Activated T-cell treated with anti-CD3 and anti-CD28 coated beads, Interleukin-2, amount 50 U/mL, for 1 hour (primary cell): ENCODE measurements around the gene ERCC6L.

Experiments used
- DNase-seq: peaks from one replicate; pipeline ENCODE4 v3.0.0-alpha.2; 2020

The ERCC6L gene, protein sequence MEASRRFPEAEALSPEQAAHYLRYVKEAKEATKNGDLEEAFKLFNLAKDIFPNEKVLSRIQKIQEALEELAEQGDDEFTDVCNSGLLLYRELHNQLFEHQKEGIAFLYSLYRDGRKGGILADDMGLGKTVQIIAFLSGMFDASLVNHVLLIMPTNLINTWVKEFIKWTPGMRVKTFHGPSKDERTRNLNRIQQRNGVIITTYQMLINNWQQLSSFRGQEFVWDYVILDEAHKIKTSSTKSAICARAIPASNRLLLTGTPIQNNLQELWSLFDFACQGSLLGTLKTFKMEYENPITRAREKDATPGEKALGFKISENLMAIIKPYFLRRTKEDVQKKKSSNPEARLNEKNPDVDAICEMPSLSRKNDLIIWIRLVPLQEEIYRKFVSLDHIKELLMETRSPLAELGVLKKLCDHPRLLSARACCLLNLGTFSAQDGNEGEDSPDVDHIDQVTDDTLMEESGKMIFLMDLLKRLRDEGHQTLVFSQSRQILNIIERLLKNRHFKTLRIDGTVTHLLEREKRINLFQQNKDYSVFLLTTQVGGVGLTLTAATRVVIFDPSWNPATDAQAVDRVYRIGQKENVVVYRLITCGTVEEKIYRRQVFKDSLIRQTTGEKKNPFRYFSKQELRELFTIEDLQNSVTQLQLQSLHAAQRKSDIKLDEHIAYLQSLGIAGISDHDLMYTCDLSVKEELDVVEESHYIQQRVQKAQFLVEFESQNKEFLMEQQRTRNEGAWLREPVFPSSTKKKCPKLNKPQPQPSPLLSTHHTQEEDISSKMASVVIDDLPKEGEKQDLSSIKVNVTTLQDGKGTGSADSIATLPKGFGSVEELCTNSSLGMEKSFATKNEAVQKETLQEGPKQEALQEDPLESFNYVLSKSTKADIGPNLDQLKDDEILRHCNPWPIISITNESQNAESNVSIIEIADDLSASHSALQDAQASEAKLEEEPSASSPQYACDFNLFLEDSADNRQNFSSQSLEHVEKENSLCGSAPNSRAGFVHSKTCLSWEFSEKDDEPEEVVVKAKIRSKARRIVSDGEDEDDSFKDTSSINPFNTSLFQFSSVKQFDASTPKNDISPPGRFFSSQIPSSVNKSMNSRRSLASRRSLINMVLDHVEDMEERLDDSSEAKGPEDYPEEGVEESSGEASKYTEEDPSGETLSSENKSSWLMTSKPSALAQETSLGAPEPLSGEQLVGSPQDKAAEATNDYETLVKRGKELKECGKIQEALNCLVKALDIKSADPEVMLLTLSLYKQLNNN

DNA sequence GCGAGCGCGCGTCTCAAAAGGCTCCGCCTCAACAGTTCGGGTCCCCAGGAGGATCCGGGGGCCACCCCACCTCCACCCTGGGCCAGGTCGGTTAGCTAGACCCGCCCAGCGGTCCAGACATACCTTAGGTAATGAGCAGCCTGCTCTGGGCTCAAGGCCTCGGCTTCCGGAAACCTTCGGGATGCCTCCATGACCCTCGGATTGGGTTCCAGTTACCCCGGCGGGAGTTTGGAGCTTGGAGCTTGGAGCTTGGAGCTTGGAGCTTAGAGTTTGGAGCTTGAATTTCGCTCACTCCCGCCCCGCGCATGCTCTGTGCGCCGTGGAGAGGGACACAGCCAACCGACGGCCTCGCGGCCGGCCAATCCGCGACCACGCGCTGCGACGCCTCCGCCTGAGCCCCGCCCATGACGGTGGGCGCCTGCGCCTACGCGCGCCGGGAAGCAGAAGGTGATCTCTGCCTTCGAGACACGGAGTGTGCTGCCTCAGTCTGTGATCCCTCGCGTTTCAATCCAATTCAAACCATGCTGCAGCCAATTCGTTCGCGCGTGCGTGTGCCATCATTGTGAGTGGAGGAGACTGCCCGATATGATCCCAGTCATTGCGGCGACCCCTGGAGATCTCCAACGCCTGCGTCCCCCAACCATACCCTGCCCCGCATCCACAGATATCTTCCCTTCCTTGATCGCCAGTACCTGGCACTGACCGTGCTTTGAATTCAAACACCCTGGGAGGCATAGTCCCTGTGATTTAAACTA is at the start of gene ERCC6L:
Gene ERCC6L (minus strand): TSS at position 307 of the 755 bp plus-strand sequence. CDS start 116 bp downstream, at position 191.
- DNase-seq, result peak; percentile 84

DNA sequence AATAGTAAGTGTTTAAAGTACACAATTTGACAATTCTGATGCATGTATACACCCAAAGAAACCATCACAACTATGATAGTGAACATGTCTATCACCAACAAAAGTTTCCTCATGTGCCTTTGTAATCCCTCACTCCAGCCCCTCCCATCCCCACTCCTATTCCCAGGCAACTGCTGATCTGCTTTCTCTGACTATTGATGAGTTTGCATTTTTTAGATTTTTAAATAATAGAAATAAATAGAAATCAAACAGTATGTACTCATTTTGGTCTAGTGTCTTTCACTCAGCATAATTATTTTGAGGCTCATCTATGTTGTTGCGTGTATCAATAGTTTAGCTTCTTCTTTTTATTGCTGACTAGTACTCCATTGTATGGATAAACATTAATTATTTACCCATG is 43.5 kb upstream of the ERCC6L start:
- no peak for DNase-seq

DNA sequence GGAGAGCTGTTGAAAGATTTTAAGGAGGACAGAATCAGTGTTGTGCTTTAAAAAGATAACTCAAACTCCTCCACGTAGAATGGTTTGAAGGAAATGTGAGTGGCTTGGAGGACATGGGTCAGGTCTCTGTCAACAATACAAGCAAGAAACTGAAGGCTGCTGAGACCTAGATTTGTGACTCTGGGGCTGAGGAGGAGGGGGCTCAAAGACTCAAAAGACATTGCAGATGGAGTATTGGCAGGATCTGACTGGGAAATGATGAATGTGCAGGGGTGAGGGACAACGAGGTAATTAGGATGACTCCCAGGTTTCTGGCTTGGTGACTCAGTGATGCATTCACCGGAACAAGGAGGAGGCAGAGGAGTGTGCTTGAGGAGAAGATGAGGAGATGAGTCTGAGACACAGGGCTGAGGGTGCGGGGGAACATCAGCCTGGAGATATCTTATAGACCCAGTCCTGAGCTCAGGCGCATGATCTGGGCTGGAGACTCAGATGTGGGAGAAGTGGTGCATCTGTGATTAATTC is 41.6 kb upstream of the ERCC6L start:
- DNase-seq, result no peak

DNA sequence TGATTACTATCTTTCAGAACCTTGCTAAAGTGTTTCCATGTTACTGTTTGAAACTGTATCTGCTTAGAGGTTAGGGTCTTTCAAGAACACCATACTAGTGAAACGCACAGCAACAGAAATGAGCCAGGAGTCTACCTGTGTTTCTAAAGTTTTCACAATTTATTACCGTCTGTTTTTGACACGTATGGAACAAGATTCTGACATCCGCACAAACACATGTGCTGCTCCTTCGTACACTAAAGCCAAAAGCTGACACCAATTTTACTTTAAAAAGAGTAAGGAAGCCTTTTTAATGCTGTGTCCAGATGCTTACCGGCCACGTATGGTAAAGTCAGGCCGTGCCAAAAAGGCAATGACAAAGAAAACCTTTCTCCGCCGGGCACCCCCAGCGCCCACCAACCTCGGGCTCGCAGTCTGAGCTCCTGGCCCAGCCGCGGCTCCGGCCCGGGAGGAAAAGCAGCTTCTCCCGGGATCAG is 37.7 kb upstream of the ERCC6L start:
- no peak for DNase-seq

DNA sequence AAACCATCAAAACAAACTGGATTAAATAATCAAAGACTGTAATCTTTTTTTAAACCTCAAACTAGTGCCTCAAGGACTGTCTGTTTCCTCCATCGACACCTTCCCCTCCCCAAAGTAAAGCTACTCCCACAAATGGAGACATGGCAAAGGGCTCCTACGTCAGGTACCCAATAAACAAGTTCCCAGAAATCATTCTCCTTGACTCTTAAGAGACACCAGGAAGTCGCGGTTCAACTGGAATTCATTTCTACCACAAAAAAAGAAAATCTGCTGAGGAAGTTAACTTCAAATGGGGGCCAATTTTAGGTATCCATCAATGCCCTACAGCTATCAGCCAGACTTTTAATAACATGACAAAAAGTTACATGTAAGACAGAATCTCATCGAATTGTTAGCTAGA is 35.7 kb upstream of the ERCC6L start:
- DNase-seq, result no peak

DNA sequence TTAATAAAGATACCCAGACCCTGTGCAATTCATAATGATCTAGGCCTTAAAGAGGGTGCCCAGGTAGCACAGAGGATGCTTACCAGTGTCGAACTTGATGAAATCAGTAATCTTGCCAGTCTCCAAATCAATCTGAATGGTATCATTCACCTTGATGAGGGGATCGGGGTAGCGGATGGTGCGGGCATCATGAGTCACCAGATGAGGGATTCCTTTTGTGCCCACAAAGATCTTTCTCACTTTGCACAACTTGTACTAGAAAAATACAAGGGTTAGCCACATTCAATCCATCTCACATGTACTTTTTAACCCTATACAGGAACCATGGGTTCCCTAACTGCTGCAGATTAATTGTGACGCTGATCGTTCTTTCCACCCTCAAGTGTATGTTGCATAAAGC is 34.9 kb upstream of the ERCC6L start:
- no peak for DNase-seq

DNA sequence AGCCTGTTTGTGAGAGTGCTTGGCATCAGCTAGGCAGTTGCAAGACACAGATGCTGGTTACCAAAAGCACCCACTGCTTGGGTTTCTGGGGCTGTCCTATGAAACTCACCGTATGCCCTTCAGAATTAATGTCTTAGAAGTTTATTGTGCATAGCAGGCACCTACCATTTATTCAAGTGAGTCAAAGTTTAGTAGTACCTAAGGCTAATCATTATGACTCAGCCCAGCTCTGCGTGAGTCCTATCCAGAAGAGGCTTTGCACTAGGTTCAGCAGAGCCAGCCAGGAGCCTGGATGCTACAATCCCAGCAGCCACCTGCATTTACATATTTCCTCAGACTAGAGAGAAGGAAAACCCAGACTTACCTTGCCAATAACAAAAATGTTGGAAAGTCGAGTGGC is 34.0 kb upstream of the ERCC6L start:
- DNase-seq, result no peak

DNA sequence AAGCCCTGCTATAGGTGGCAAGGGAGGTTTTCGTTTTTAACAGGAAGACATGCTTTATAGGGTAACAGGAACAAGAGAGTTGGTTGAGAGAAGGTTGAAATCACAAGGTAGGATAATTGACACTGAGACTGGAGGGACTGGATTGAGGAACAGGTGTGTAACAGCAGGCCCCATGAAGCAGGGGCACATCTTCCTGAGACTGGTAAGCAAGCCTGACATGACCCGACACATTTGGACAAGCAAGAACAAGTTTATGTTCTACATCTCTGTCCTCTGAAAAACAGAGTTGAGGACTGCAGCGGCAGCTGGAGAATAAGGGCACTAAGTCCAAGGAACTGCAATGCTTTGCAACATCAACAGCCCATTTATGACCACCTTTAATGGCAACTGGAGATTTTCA is 33.0 kb upstream of the ERCC6L start:
- DNase-seq, result no peak

DNA sequence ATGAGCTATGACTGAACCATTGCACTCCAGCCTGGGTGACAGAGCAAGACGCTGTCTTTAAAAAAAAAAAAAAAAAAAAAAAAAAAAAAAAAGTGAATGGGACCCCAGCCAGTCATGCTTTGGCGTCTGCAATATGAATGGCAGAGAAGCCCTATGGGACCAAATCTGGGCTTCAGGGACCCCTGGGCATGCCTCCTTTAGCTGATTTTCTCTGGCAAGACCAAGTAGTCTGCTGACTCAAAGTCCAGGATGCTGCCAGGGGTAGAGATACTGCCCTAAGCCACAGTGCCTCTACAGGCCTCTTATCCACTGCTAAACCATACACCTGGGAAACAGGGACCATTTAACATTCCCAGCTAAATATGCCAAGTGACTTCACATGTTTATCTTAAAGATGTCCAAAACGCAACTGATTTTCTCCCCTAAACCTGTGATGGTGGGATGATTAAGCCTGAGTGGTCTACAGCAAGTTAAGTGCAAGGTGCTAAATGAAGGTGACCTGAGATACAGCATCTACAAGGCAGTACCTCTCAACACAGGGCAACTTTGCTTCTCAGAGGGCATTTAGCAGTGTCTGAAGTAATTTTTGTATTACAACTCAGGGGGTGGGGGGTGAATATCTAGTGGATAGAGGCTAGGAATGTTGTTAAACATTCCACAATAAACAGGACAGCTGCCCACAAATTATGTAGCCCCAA is 32.4 kb upstream of the ERCC6L start:
- DNase-seq, result no peak

DNA sequence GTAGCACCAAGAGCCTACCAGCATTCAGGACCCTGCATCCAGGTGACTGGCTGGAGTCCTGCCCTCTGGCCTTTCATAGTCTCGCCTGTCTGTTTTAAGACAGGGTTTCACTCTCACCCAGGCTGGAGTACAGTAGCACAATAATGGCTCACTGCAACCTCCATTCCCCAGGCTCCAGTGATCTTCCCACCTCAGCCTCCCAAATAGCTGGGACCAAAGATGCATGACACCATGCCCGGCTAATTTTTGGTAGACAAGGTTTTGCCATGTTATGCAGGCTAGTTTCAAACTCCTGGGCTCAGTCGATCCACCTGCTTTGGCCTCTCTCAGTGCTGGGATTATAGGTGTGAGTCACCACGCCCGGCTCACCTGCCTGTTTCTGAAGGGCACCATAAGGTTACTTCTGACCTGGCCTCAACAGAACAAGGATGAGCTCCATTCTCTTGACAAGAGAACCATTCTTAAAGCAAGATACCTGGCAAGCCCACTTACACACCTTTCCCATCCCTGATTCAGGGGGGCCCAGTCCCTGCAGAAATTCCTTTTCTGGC is 31.6 kb upstream of the ERCC6L start:
- no peak for DNase-seq

DNA sequence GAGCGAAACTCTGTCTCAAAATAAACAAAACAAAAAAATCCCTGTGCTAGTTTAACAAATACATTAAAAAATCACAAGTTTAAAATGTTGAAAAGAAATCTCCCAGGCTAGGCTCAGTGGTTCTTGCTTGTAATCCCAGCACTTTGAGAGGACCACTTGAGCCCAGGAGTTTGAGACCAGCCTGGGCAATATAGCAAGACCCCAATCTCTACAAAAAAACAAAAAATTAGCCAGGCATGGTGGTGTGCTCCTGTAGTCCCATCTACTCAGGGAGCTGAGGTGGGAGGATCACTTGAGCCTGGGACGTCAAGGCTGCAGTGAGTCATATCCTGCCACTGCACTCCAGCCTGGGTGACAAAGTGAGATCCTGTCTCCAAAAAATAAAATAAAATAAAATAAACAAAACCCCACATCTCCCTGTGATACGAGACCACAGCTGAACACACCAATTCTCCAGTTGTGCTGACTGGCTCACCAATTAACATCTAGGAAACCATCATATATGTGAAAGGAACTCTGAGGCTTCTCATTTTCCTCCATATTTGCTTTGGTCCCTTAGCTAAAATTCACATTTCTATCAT is 30.9 kb upstream of the ERCC6L start:
- no peak for DNase-seq

DNA sequence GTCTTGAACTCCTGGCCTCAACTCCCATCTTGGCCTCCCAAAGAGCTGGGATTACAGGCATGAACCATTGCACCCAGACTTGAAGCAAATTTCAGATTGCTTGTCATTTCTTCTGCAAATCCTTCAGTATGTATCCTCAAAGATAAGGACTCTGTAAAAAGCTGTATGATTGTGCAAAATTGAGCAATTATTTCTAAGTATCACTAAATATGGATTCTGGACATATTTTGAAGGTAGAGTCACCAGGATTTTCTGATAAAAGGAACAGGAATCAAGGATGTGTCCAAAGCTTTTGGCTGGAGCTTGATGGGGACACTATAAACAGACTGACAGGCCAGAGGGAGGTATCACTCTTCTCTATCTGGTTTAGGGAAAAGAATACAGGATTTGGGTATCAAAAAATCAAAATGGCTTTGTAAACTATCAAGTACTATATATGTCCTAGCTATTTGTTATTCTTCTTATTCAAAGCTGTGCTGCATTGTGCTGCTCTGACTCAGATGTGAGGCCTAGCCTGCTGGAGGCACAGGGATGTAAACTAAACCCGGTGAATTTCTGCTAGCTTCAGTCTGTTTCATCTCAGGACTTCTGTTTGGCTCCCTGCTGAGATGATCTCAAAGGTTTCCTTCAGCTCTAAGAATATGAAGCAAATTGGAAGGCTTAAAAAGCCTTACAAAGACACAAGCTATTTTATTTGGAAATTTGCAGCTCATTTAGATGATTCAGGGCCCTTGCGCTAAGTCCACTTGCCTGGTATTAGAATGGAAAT is 30.0 kb upstream of the ERCC6L start:
- no peak for DNase-seq

DNA sequence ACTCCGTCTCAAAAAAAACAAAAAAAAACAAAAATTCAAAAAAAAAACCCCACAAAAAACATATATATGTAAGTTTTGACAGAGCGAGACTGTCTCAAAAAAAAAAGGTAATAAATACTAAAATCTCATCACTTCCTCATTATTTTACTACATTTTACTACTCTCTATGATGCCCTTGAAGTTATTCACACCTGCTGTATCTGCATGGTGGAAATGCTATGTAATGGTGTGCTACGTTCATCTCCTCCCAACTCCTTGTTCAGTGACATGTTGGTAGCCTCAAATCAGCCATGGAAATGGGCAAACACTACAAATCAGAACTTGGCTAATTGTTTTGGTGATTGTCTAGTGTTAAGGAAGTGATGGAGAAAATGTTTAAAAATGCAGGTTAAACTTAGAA is 26.4 kb upstream of the ERCC6L start:
- no peak for DNase-seq

DNA sequence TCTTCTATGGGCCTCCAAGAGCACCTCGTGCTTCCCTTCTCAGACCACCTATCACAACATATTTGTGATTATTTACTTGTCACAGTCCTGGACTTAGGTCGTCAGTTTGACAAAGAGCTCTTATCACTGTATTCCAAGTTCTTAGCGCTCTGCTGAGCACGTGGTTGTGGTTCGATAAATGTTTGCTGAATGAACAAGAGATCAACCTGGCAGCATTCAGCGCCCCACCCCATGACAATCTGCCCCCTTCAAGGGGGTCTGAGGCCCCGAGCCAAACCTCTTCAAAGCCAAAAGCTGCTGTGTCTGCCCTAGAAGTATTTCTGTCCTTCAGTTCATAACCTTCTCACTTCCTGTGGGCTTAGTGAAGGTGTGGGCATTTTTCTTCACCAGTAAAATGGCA is 23.2 kb upstream of the ERCC6L start:
- DNase-seq, result no peak

DNA sequence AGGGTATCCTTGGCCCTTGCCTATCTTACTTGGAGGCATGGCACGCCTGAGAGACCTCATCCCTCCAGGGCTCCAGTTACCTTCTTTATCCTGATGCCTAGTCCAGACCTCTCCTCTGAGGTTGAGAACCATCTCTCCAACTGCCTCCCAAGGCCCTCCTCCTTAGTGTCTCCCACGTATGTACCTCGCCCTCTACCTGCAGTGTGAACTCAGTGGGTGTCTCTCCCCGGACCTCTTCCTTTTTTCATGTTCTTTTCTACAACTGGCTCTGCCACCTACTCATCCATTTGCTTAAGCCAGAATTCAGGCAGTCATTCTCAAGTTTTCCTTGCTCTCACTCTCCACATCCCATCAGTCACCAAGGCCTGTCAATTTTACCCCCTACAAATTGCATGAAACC is 21.6 kb upstream of the ERCC6L start:
- DNase-seq, result no peak

DNA sequence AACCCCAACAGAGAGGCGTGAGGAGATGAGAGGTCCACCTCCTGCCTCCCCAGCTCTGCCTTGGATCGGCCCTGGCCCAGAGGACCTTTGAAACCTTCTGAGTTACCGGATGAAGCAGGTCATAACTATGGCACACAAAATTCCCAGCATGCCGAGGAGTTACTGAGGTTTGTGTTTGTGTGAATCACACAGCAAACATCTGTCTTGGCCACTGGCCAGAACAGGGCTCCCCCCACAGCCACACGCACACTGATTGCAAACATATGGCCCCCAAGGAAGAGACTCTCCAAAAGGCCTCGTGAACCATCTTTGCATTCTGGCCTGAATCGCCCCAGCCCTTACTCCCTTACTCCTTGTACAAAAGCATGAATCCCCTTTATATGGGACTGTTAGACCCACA is 19.3 kb upstream of the ERCC6L start:
- DNase-seq, result no peak

DNA sequence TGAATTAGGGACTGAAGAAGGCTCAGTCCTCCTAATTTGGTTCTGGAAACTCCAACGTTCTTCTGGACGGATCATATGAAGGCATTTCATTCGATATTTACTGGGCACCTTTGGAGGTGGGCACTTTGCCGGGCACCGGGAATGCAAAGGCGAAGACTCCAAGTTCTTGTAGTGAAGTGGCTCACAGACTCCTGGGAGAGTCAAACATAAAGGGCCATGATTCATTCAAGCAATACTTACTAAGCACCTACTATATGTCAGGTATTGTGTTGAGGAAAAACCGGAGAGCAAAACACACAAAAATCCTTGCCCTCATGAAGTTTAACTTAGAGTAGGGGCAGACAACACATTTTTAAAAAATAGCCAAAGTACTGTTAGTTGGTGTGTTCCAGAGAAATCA is 17.0 kb upstream of the ERCC6L start:
- no peak for DNase-seq

DNA sequence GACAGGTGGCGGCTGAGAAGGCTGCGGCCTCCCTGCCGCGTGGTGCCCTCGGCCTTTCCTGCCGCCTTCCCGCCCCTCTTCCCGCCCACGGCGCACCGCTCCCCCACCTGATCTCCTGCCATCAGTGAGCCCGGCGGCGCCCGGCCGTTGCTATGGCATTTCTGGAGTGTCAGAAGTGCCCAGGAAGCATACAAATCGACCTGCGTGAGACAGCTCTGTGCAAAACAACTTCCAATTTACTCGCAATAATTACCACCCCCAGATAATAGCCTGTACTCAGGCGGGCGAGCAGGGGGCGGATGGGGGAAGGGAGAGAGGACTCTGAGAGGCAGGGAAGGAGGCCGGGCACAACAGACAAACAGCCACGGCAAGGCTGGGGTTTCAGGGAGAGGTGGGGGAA is 16.6 kb upstream of the ERCC6L start:
- DNase-seq, result no peak

DNA sequence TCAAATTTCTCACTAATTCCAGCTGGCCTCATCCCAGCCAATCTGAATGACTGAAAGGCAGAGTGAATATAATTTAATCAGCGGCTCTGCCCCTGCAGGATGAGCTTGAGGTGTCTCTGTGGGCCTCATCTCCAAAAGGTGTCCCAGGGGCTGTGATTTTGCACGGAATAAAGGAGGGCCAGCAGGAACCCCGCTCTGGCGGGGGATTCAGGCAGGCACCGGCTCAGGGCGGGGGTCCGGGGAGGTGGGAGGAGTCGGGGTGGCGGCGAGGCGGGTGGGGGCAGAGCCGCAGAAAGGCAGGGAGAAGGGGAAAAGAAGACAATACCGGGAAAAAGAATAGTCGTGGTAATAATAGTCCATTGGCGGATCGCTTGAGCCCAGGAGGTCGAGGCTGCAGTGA is 16.0 kb upstream of the ERCC6L start:
- no peak for DNase-seq

DNA sequence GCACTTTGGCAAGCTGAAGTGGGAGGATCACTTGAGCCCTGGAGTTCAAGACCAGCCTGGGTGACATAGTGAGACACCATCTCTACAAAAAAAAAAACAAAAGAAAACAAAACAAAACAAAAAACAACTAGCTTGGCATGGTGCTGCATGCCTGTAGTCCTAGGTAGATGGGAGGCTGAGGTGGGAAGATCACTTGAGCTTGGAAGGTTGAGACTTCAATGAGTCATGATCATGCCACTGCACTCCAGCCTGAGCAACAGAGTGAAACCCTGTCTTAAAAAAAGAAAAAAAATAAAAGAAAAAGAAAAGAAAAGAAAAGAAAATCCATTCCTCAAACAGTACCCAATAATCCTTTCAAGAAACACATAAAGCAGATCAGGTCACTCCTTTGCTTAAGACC is 14.9 kb upstream of the ERCC6L start:
- no peak for DNase-seq
